ENCODE results near the gene CCDC40. TPM values are rescaled to one million over a fixed set of nuclear protein-coding genes. Genes with fewer than 3 reads are reported as not detected.

Gene CCDC40
- total RNA-seq, 2 experiments from 2014 or later: 0.20 to 0.84 TPM

GRCh38 chr17:80118601-80119270 is 82.3 kb downstream of the CCDC40 start:
- CTCF ChIA-PET: no interaction called here
- H3K4me1 Mint-ChIP-seq: no peaks in the 10 kb centered on the region

DNA sequence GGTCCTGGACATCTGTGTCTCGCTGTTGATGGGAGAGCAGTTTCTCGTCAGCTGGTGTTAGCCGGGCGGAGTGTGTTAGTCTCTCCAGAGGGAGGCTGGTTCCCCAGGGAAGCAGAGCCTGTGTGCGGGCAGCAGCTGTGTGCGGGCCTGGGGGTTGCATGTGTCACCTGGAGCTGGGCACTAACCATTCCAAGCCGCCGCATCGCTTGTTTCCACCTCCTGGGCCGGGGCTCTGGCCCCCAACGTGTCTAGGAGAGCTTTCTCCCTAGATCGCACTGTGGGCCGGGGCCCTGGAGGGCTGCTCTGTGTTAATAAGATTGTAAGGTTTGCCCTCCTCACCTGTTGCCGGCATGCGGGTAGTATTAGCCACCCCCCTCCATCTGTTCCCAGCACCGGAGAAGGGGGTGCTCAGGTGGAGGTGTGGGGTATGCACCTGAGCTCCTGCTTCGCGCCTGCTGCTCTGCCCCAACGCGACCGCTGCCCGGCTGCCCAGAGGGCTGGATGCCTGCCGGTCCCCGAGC is 82.9 kb downstream of the CCDC40 start:
- CTCF ChIA-PET: no interaction called here
- H3K27ac Mint-ChIP-seq: no peak overlapping the region
- no peaks in the 10 kb centered on the region for H3K9me3 Mint-ChIP-seq (ENCODE audit: low read depth)
- no peaks in the 10 kb centered on the region for H3K36me3 Mint-ChIP-seq
- DNase-seq (no peak), ATAC-seq (no peak)
- H3K4me3 Mint-ChIP-seq: no peak overlapping the region
- H3K27me3 Mint-ChIP-seq: no peaks in the 10 kb centered on the region
- no peaks in the 10 kb centered on the region for H3K4me1 Mint-ChIP-seq

More at GRCh38 chr17:80118601-80119270, 82.3 kb downstream of the CCDC40 start:
- H3K27me3 Mint-ChIP-seq: no peaks in the 10 kb centered on the region
- no peaks in the 10 kb centered on the region for H3K36me3 Mint-ChIP-seq
- ATAC-seq (no peak), DNase-seq (no peak)
- H3K4me3 Mint-ChIP-seq: no peak overlapping the region
- H3K27ac Mint-ChIP-seq: no peak overlapping the region
- no peaks in the 10 kb centered on the region for H3K9me3 Mint-ChIP-seq (ENCODE audit: low read depth)

DNA sequence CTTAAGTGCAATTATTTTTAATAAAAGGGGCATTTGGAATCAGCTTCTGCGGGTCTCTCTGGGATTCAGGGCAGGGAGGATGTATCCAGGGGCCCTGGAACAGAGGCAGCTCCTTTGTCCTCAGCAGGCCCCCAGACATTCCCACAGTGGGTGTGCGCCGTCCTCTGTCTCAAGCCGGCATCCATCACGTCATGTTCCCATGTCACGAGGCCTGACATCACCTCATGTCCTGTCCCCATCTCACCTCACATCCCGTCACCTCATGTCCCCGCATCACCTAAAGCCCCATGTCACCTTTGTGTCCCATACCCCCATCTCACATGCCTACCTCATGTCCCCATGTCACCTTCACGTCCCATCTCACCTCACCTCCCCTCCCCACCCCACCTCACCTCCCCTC is 83.4 kb downstream of the CCDC40 start:
- Mint-ChIP-seq H3K27me3 (no peaks in the 10 kb centered on the region), H3K4me3 (no peak overlapping the region), H3K36me3 (no peaks in the 10 kb centered on the region), H3K4me1 (no peaks in the 10 kb centered on the region), H3K9me3 (ENCODE audit: low read depth) (no peaks in the 10 kb centered on the region), H3K27ac (no peak overlapping the region)
- ATAC-seq: no peak
- no peak for DNase-seq
- CTCF ChIA-PET: no interaction called here

GRCh38 chr17:80122026-80122575 is 85.7 kb downstream of the CCDC40 start:
- ATAC-seq (no peak), DNase-seq (no peak)
- CTCF ChIA-PET: no interaction called here
- Mint-ChIP-seq H3K9me3 (ENCODE audit: low read depth) (no peaks in the 10 kb centered on the region), H3K27me3 (peaks cover 11% of the 10 kb centered on the region), H3K4me3 (no peak overlapping the region), H3K27ac (no peak overlapping the region), H3K4me1 (no peaks in the 10 kb centered on the region), H3K36me3 (no peaks in the 10 kb centered on the region)

DNA sequence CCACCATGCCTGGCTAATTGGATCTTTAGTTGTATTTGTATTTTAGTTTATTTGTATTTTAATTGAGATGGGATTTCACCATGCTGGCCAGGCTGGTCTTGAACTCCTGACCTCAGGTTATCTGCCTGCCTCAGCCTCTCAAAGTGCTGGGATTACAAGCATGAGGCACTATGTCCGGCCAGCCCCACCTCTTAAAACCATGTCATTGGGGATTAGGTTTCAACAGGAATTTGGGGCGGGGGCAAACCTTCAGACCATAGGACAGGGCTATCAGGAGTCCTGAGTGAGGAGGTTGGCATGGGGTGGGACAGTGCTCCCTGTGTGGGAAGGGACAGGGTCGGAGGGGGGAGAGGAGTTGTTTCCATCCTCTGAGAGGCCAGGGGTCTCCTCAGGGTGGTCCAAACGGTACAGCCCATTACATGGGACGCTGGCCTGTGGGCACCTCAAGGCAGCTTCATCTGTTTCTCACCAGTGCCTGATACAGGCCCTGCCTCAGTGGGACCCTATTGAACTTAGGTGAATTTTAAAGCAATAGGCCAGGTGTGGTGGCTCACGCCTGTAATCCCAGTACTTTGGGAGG is 86.6 kb downstream of the CCDC40 start:
- Mint-ChIP-seq H3K27ac (no peak overlapping the region), H3K4me1 (no peaks in the 10 kb centered on the region), H3K9me3 (ENCODE audit: low read depth) (no peaks in the 10 kb centered on the region), H3K27me3 (peaks cover 16% of the 10 kb centered on the region), H3K4me3 (no peak overlapping the region), H3K36me3 (no peaks in the 10 kb centered on the region)
- DNase-seq (no peak), ATAC-seq (no peak)
- CTCF ChIA-PET: interaction anchor here (1.0 kb wide), 1 partner anchor 22 kb away, joined by 4 read pairs; the partner anchor contains the start of gene GAA

- H3K27me3 Mint-ChIP-seq: peaks cover 24% of the 10 kb centered on the region
- H3K4me3 Mint-ChIP-seq: no peak overlapping the region
- DNase-seq: no peak
- H3K9me3 Mint-ChIP-seq (ENCODE audit: low read depth): no peaks in the 10 kb centered on the region
- no peaks in the 10 kb centered on the region for H3K36me3 Mint-ChIP-seq
- no peaks in the 10 kb centered on the region for H3K4me1 Mint-ChIP-seq
- no peak overlapping the region for H3K27ac Mint-ChIP-seq
- no peak for ATAC-seq
- CTCF ChIA-PET: interaction anchor here (1.0 kb wide), 1 partner anchor 22 kb away, joined by 4 read pairs; the partner anchor contains the start of gene GAA
These were observed 87.3 kb downstream of the CCDC40 start for GRCh38 chr17:80123791-80124190.

DNA sequence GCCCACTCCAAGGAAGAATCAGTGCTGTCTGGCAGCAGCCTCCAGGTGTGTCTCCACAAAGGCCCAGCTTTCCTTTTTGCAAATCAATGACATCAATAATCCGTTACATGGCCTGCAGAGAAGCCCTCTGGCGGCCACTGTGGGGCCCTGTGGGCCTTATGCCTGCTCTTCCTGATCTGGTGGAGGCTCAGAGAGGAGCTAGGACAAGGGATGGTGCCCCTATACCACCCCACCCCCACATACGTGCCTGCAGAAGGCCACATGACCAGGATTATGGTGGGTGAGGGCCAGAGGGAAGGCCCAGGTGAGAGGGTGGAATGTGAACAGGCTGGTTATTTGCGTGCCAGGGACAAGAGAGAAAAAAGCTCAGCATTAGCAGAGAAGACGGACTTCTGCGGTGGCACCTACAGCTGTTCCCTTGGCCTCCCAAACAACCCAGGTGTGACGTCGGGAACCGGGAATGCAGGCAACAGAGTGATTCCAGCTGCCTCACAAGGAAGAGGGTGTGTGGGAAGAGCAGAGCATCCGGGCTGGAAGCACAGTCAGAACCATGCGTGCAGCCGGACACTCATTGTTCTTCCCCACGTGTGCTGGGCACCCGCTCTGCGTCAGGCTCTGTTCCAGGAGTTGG is 88.0 kb downstream of the CCDC40 start:
- CTCF ChIA-PET: interaction anchor here (0.9 to 1.6 kb wide), 2 partner anchors 21 to 23 kb away, joined by 4 to 6 read pairs; partner anchors contain the start of gene GAA
- H3K9me3 Mint-ChIP-seq (ENCODE audit: low read depth): no peaks in the 10 kb centered on the region
- no peaks in the 10 kb centered on the region for H3K4me1 Mint-ChIP-seq
- no peak for ATAC-seq
- no peaks in the 10 kb centered on the region for H3K36me3 Mint-ChIP-seq
- H3K27ac Mint-ChIP-seq: no peak overlapping the region
- H3K27me3 Mint-ChIP-seq: peaks cover 31% of the 10 kb centered on the region
- no peak overlapping the region for H3K4me3 Mint-ChIP-seq
- DNase-seq: no peak

GRCh38 chr17:80125656-80126448 is 89.4 kb downstream of the CCDC40 start:
- Mint-ChIP-seq H3K27ac (no peak overlapping the region), H3K9me3 (ENCODE audit: low read depth) (no peaks in the 10 kb centered on the region), H3K27me3 (peaks cover 35% of the 10 kb centered on the region), H3K4me3 (no peak overlapping the region), H3K4me1 (no peaks in the 10 kb centered on the region), H3K36me3 (no peaks in the 10 kb centered on the region)
- no peak for ATAC-seq
- CTCF ChIA-PET: interaction anchor here (1.6 kb wide), 1 partner anchor 24 kb away, joined by 6 read pairs; the partner anchor contains the start of gene GAA
- no peak for DNase-seq

DNA sequence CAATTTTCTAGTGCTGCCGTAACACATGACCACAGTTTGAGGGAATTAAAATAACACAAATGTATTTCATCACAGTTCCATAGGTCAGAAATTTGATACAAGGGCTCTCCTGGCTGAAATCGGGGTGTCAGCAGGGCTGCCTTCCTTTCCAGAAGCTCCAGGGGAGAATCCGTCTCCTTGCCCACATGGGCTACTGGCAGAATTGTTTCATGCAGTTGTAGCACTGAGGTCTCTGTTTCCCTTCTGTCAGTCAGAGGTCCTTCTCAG is 89.9 kb downstream of the CCDC40 start:
- H3K27me3 Mint-ChIP-seq: peaks cover 35% of the 10 kb centered on the region
- H3K27ac Mint-ChIP-seq: no peak overlapping the region
- CTCF ChIA-PET: no interaction called here
- no peaks in the 10 kb centered on the region for H3K9me3 Mint-ChIP-seq (ENCODE audit: low read depth)
- H3K4me1 Mint-ChIP-seq: no peaks in the 10 kb centered on the region
- H3K4me3 Mint-ChIP-seq: no peak overlapping the region
- no peak for ATAC-seq
- no peak for DNase-seq
- no peaks in the 10 kb centered on the region for H3K36me3 Mint-ChIP-seq

GRCh38 chr17:80129006-80129565 is 92.6 kb downstream of the CCDC40 start:
- CTCF ChIA-PET: interaction anchor here (1.9 to 2.3 kb wide), 2 partner anchors 28 to 67 kb away, joined by 5 to 7 read pairs; partner anchors contain the start of gene GAA
- H3K9me3 Mint-ChIP-seq (ENCODE audit: low read depth): no peaks in the 10 kb centered on the region
- H3K4me3 Mint-ChIP-seq: no peak overlapping the region
- peaks cover 11% of the 10 kb centered on the region for H3K36me3 Mint-ChIP-seq
- ATAC-seq (no peak), DNase-seq (no peak)
- peaks cover 35% of the 10 kb centered on the region for H3K27me3 Mint-ChIP-seq
- no peaks in the 10 kb centered on the region for H3K4me1 Mint-ChIP-seq
- no peak overlapping the region for H3K27ac Mint-ChIP-seq

GRCh38 chr17:80130992-80131391 is 94.5 kb downstream of the CCDC40 start:
- ATAC-seq: no peak
- Mint-ChIP-seq H3K4me1 (no peaks in the 10 kb centered on the region), H3K4me3 (no peak overlapping the region), H3K27me3 (peaks cover 32% of the 10 kb centered on the region), H3K36me3 (peaks cover 22% of the 10 kb centered on the region), H3K27ac (no peak overlapping the region), H3K9me3 (ENCODE audit: low read depth) (no peaks in the 10 kb centered on the region)
- DNase-seq: no peak
- CTCF ChIA-PET: no interaction called here

GRCh38 chr17:80132906-80133625 is 96.6 kb downstream of the CCDC40 start:
- ATAC-seq: peak; percentile 9
- H3K4me3 Mint-ChIP-seq: no peak overlapping the region
- no peaks in the 10 kb centered on the region for H3K4me1 Mint-ChIP-seq
- peak; percentile 31 for DNase-seq
- H3K36me3 Mint-ChIP-seq: peaks cover 40% of the 10 kb centered on the region
- CTCF ChIA-PET: interaction anchor here (0.6 to 2.0 kb wide), 4 partner anchors 8 to 236 kb away, joined by 3 to 8 read pairs (median 4); partner anchors contain the start of gene GAA
- H3K9me3 Mint-ChIP-seq (ENCODE audit: low read depth): no peaks in the 10 kb centered on the region
- peaks cover 18% of the 10 kb centered on the region for H3K27me3 Mint-ChIP-seq
- no peak overlapping the region for H3K27ac Mint-ChIP-seq
